Measurements from ENCODE around the gene USP54.

Gene USP54

DNA sequence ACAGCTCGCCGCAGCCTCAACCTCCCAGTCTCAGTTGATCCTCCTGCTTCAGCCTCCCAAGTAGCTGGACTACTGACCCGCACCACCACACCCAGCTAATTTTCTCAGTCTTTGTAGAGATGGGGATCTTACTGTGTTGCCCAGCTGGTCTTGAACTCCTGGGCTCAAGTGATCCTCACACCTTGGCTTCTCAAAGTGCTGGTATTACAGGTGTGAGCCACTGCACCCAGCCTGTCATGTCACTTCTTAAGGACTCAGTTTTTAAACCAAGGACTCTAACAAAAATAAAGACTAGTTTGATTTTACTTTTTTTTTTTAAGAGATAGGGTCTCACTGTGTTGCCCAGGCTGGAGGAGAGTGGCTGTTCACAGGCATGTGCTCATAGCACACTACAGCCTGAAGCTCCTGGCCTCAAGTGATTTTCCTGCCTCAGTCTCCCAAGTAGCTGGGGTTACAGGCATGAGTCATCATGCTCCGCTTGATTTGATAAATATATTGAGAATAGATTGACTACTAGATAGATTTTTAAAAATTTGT, 78.9 kb downstream of the USP54 start:
- Histone ChIP-seq H3K4me1 (no peaks in the 10 kb centered on the region), H3K36me3 (peaks cover 14 to 67% (median 19%) of the 10 kb centered on the region in 3 donors), H3K27ac (no peak overlapping the region), H3K27me3 (no peaks in the 10 kb centered on the region), H3K4me3 (no peak overlapping the region), H3K9me3 (no peaks in the 10 kb centered on the region)
- no peak for DNase-seq
- intact Hi-C loops (cut with DNase I; ENCODE audit: low total_unique reads): no loop called here
- TF ChIP-seq CTCF (IDR thresholded peaks at IDR 0.05): no peak

DNA sequence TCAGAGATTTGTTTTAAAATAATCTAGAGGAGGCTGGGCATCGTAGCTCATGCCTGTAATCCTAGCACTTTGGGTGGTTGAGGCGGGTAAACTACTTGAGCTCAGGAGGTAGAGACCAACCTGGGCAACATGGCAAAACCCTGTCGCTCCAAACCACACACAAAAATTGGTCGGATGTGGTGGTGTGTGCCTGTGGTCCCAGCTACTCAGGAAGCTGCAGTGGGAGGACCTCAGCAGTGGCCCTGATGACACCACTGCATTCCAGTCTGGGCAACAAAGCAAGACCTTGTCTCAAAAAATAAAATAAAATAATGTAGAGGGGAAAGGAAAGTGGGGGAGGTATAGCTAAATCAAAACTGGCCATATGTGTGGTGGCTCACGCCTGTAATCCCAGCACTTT, 81.4 kb downstream of the USP54 start:
- no peak overlapping the region for H3K4me3 ChIP-seq
- intact Hi-C loops (cut with DNase I; ENCODE audit: low total_unique reads): no loop called here
- H3K27me3 ChIP-seq: no peaks in the 10 kb centered on the region
- no peaks in the 10 kb centered on the region for H3K4me1 ChIP-seq
- H3K36me3 ChIP-seq: peaks cover 13 to 53% (median 13%) of the 10 kb centered on the region in 3 donors
- TF ChIP-seq CTCF (IDR thresholded peaks at IDR 0.05): no peak
- no peak overlapping the region for H3K27ac ChIP-seq
- no peaks in the 10 kb centered on the region for H3K9me3 ChIP-seq
- no peak for DNase-seq

GRCh38 chr10:73506491-73506890, 84.7 kb downstream of the USP54 start:
- intact Hi-C loops (cut with DNase I; ENCODE audit: low total_unique reads): no loop called here
- Histone ChIP-seq H3K36me3 (peaks cover 16 to 54% (median 18%) of the 10 kb centered on the region in 3 donors), H3K4me3 (no peak overlapping the region), H3K27me3 (no peaks in the 10 kb centered on the region), H3K27ac (no peak overlapping the region), H3K4me1 (no peaks in the 10 kb centered on the region), H3K9me3 (no peaks in the 10 kb centered on the region)
- no peak for TF ChIP-seq CTCF (IDR thresholded peaks at IDR 0.05)
- no peak for DNase-seq

GRCh38 chr10:73506074-73506473, 85.1 kb downstream of the USP54 start:
- intact Hi-C loops (cut with DNase I; ENCODE audit: low total_unique reads): no loop called here
- Histone ChIP-seq H3K4me3 (no peak overlapping the region), H3K27me3 (no peaks in the 10 kb centered on the region), H3K36me3 (peaks cover 16 to 52% (median 18%) of the 10 kb centered on the region in 3 donors), H3K27ac (no peak overlapping the region), H3K4me1 (no peaks in the 10 kb centered on the region), H3K9me3 (no peaks in the 10 kb centered on the region)
- no peak for DNase-seq
- TF ChIP-seq CTCF (IDR thresholded peaks at IDR 0.05): no peak

DNA sequence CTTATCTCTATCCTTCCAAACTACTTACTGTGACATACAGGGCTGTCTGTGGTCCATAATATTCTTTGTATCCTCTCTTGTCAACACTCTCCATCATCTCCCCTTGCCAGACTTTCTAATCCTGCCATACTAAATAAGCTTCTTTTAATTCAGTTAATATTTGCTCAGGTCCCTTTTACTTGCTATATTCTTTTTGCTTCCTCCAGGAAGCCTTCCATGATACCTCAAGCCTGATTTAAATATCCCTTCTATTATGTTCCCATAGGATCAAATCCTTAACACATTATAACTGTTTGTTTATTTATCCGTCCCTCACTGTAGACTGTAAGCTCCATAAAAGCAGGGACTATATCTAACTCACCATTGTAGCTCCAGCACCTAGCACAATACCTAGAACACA, 88.1 kb downstream of the USP54 start:
- Histone ChIP-seq H3K4me1 (no peaks in the 10 kb centered on the region), H3K4me3 (no peak overlapping the region), H3K36me3 (peaks cover 38 to 73% (median 45%) of the 10 kb centered on the region in 3 donors), H3K27ac (no peak overlapping the region), H3K9me3 (no peaks in the 10 kb centered on the region), H3K27me3 (no peaks in the 10 kb centered on the region)
- intact Hi-C loops (cut with DNase I; ENCODE audit: low total_unique reads): no loop called here
- TF ChIP-seq CTCF (IDR thresholded peaks at IDR 0.05): no peak
- no peak for DNase-seq

GRCh38 chr10:73501651-73502050, 89.5 kb downstream of the USP54 start:
- TF ChIP-seq CTCF (IDR thresholded peaks at IDR 0.05): no peak
- Histone ChIP-seq H3K4me1 (peaks cover 0 to 4% (median 3%) of the 10 kb centered on the region in 4 donors), H3K27ac (no peak overlapping the region), H3K27me3 (no peaks in the 10 kb centered on the region), H3K9me3 (no peaks in the 10 kb centered on the region), H3K4me3 (no peak overlapping the region), H3K36me3 (peaks cover 39 to 78% (median 46%) of the 10 kb centered on the region in 3 donors)
- intact Hi-C loops (cut with DNase I; ENCODE audit: low total_unique reads): no loop called here
- no peak for DNase-seq
